Astrocyte (in vitro differentiated cells and primary cell): ENCODE data around the gene PCBP3.

Experiments used
- EZH2 ChIP-seq: IDR thresholded peaks from 2 replicates; pipeline ENCODE4 v1.6.1; 2012; ENCODE audit warnings: mild to moderate bottlenecking, low read length, inconsistent platforms; ENCODE audit not compliant: insufficient read depth
- TF ChIP-seq, protein P1 (sequence below): IDR thresholded peaks from 2 replicates; pipeline ENCODE4 v1.5.1; 2011; ENCODE audit warnings: low read depth, mild to moderate bottlenecking, inconsistent platforms, low read length, moderate library complexity; ENCODE audit not compliant: insufficient read depth

DNA sequence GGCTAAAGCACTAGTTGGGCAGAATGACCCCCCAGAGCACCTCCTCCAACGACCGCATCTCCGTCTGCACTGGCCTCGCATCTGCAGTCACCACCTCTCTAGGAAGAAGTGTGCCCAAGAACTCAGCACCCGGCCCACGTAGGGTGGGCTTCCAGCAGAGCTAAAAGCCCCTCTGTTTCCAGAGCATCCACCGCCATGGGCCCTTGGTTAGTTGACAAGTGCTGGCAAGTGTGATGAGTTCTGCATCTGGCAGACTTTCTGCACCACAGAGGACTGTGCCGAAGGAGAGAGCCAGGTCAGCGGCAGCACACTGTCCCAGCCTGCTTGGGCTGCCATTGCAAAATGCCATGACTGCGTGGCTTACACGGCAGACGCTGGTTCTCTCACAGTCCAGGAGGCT lies 261.7 kb downstream of the PCBP3 start:
- TF ChIP-seq, protein P1, sequence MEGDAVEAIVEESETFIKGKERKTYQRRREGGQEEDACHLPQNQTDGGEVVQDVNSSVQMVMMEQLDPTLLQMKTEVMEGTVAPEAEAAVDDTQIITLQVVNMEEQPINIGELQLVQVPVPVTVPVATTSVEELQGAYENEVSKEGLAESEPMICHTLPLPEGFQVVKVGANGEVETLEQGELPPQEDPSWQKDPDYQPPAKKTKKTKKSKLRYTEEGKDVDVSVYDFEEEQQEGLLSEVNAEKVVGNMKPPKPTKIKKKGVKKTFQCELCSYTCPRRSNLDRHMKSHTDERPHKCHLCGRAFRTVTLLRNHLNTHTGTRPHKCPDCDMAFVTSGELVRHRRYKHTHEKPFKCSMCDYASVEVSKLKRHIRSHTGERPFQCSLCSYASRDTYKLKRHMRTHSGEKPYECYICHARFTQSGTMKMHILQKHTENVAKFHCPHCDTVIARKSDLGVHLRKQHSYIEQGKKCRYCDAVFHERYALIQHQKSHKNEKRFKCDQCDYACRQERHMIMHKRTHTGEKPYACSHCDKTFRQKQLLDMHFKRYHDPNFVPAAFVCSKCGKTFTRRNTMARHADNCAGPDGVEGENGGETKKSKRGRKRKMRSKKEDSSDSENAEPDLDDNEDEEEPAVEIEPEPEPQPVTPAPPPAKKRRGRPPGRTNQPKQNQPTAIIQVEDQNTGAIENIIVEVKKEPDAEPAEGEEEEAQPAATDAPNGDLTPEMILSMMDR = no peak
- no peak for TF ChIP-seq EZH2
